Stimulated activated CD8-positive, alpha-beta memory T cell treated with anti-CD3 and anti-CD28 coated beads, Interleukin-7, amount 100 ng/mL, for 48 hours (primary cell): ENCODE results near the gene KRTAP22-2.

Experiments used
- DNase-seq, 2 donors: peaks; one replicate each; pipeline ENCODE4 v3.0.0-alpha.2; 2020; ENCODE audit warnings: low read depth in 1 of 2; ENCODE audit errors: extremely low read depth in 1 of 2

KRTAP22-2 gene

GRCh38 chr21:30590297-30590696 lies at the start of gene KRTAP22-2:
Gene KRTAP22-2, minus strand, starts transcription at chr21:30590397.
- no peak for DNase-seq

- no peak for DNase-seq
Observed at GRCh38 chr21:30638686-30639085, 48.5 kb upstream of the KRTAP22-2 start.

- no peak for DNase-seq
Observed at GRCh38 chr21:30634906-30635305, 44.7 kb upstream of the KRTAP22-2 start, which contains the start of gene KRTAP20-2. Gene KRTAP20-2, plus strand, starts transcription at chr21:30635206. Its CDS starts 58 bp downstream, at chr21:30635264.

GRCh38 chr21:30629200-30629599 lies 39.0 kb upstream of the KRTAP22-2 start:
- no peak for DNase-seq

GRCh38 chr21:30628109-30628508 lies 37.9 kb upstream of the KRTAP22-2 start:
- DNase-seq: no peak

GRCh38 chr21:30625449-30626165 lies 35.4 kb upstream of the KRTAP22-2 start:
- DNase-seq: no peak

- no peak for DNase-seq
Observed at GRCh38 chr21:30623362-30623761, 33.2 kb upstream of the KRTAP22-2 start.

- no peak for DNase-seq
Observed at GRCh38 chr21:30620522-30620921, 30.3 kb upstream of the KRTAP22-2 start, which contains the start of gene KRTAP20-4. Gene KRTAP20-4, plus strand, starts transcription at chr21:30620627.

- no peak for DNase-seq
Observed at GRCh38 chr21:30620080-30620479, 29.9 kb upstream of the KRTAP22-2 start.

GRCh38 chr21:30616125-30616524 lies 25.9 kb upstream of the KRTAP22-2 start, which contains the start of gene KRTAP20-1:
Gene KRTAP20-1, plus strand, starts transcription at chr21:30616425. Its CDS starts 30 bp downstream, at chr21:30616455.
- no peak for DNase-seq

GRCh38 chr21:30615199-30615598 lies 25.0 kb upstream of the KRTAP22-2 start:
- no peak for DNase-seq

- no peak for DNase-seq
Observed at GRCh38 chr21:30613836-30614235, 23.6 kb upstream of the KRTAP22-2 start, which contains the start of gene KRTAP6-1. Gene KRTAP6-1, minus strand, starts transcription at chr21:30613930. Its CDS starts 26 bp downstream, at chr21:30613904.

- no peak for DNase-seq
Observed at GRCh38 chr21:30612132-30612531, 21.9 kb upstream of the KRTAP22-2 start.

- no peak for DNase-seq
Observed at GRCh38 chr21:30605968-30606367, 15.8 kb upstream of the KRTAP22-2 start.

GRCh38 chr21:30600787-30601186 lies 10.6 kb upstream of the KRTAP22-2 start, which contains the start of gene KRTAP22-1:
Gene KRTAP22-1, plus strand, starts transcription at chr21:30601087.
- no peak for DNase-seq

GRCh38 chr21:30598802-30599201 lies 8.6 kb upstream of the KRTAP22-2 start, which contains the start of gene KRTAP6-2:
Gene KRTAP6-2, minus strand, starts transcription at chr21:30598902. Its CDS starts 28 bp downstream, at chr21:30598874.
- no peak for DNase-seq

- DNase-seq: no peak
Observed at GRCh38 chr21:30592140-30592539, 1.9 kb upstream of the KRTAP22-2 start, which contains the start of gene KRTAP6-3. Gene KRTAP6-3, plus strand, starts transcription at chr21:30592440. Its CDS starts 6 bp downstream, at chr21:30592446.

- no peak for DNase-seq
Observed at GRCh38 chr21:30582870-30583269, 7.3 kb downstream of the KRTAP22-2 start.

- no peak for DNase-seq
Observed at GRCh38 chr21:30580132-30580531, 10.1 kb downstream of the KRTAP22-2 start.

- no peak for DNase-seq
Observed at GRCh38 chr21:30579346-30579745, 10.9 kb downstream of the KRTAP22-2 start.

GRCh38 chr21:30577766-30578165 lies 12.4 kb downstream of the KRTAP22-2 start:
- DNase-seq: no peak

- no peak for DNase-seq
Observed at GRCh38 chr21:30567617-30568016, 22.6 kb downstream of the KRTAP22-2 start.
